ENCODE measurements around the gene MESP2.

MESP2 gene

DNA sequence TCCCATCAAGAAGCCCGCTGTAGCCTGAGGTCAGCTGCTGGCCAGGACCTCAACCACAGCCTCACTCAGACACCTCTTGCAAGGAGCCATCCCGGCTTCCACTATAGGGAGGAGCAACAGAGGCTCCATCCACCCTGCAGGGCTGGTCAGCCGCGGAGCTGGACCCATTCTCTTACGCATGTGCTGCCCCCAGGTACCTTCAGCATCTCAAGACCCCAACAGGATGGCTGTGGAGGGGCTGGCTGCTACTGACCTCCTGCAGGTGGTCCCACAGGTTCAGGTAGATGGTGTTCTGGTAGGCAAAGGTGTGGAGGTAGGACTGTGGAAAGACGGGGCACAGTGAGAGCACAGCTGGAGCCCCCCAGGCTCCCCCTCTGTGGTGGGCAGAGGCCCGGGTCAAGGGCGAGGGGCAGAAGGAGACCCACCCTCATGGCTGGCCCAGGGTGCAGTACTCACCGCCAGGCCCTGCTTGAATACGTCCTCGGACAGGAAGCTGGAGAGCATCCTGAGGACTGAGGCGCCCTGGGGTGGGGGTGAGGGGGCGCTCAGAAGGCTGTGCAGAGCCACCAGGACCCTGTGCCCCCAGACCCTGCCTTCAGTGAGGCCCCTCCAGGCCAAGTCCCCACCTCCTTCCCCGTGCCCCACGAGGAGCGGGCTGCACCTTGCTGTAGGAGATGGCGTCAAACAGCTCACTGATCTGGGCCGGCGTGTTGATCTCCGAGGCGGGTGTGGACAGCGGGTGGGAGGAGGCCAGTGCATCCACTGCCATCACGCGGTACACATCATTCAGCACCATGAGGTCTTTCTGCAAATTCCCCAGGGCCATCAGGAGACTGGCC lies 27.1 kb downstream of the MESP2 start:
- DNase-seq (ENCODE audit: low read depth, low spot score), result no peak
- no peak overlapping the region for H3K4me3 ChIP-seq (ENCODE audit: insufficient read length, low read depth)
- no peaks in the 10 kb centered on the region for H3K27me3 ChIP-seq (ENCODE audit: insufficient read depth, insufficient read length)
- H3K36me3 ChIP-seq (ENCODE audit: insufficient read depth, insufficient read length, low read length), result peaks cover 6% of the 10 kb centered on the region
- H3K4me1 ChIP-seq (ENCODE audit: insufficient read depth, insufficient read length), result peaks cover 26% of the 10 kb centered on the region
- TF ChIP-seq ZNF274 (IDR thresholded peaks at IDR 0.05; ENCODE audit: low read depth, low read length) (no peak), SUZ12 (IDR thresholded peaks at IDR 0.05; ENCODE audit: extremely low read depth, insufficient read depth, insufficient read length) (no peak), YY1 (IDR thresholded peaks at IDR 0.05; ENCODE audit: insufficient read depth, insufficient read length) (no peak)
- H3K9me3 ChIP-seq (ENCODE audit: insufficient read depth, low read length), result no peaks in the 10 kb centered on the region
- H3K9ac ChIP-seq (ENCODE audit: insufficient read length, low read depth), result peak overlapping the region; percentile 26

DNA sequence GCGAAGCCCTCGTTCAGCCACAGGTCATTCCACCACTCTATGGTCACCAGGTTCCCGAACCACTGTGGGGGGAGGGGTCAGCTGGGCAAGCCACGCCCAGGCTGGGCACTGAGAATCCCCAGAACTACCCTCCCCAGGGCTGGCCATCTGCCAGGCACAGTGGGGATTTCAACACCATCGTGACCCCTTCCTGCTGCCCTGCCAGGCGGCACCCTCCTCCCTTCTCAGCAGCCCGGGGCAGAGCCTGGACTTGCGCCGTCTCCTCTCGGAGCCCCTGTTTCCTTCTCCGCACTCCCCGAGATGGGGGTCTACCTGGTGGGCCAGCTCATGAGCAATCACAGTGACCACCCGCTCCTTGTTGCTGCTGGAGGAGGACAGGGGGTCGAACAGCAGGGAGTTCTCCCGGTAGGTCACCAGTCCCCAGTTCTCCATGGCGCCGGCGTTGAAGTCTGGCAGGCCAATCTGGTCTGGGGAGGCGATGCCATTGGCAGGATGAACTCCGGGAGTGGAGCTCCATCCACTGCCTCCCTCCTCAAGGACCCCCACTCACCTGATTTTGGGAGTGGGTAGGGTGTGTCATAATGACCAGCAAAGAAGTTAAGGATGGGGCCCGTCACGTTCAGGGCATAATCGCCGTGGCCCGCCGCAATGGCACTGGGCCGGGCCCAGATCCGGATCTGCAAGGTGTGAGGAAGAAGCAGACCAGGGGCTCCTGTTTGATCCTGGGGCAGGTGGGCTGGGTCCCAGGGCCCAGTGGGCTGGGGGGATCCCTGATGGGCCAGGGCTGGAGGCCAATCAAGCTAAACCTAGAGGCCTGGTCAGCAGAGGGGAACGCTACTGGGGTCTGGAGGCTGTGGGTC lies 28.0 kb downstream of the MESP2 start:
- peaks cover 3% of the 10 kb centered on the region for H3K36me3 ChIP-seq (ENCODE audit: insufficient read depth, insufficient read length, low read length)
- no peak overlapping the region for H3K9ac ChIP-seq (ENCODE audit: insufficient read length, low read depth)
- H3K9me3 ChIP-seq (ENCODE audit: insufficient read depth, low read length), result no peaks in the 10 kb centered on the region
- no peaks in the 10 kb centered on the region for H3K27me3 ChIP-seq (ENCODE audit: insufficient read depth, insufficient read length)
- TF ChIP-seq YY1 (IDR thresholded peaks at IDR 0.05; ENCODE audit: insufficient read depth, insufficient read length) (no peak), ZNF274 (IDR thresholded peaks at IDR 0.05; ENCODE audit: low read depth, low read length) (no peak), SUZ12 (IDR thresholded peaks at IDR 0.05; ENCODE audit: extremely low read depth, insufficient read depth, insufficient read length) (no peak)
- DNase-seq (ENCODE audit: low read depth, low spot score), result no peak
- peaks cover 30% of the 10 kb centered on the region for H3K4me1 ChIP-seq (ENCODE audit: insufficient read depth, insufficient read length)
- H3K4me3 ChIP-seq (ENCODE audit: insufficient read length, low read depth), result no peak overlapping the region

GRCh38 chr15:89805241-89806209 lies 29.4 kb downstream of the MESP2 start:
- no peak overlapping the region for H3K4me3 ChIP-seq (ENCODE audit: insufficient read length, low read depth)
- peaks cover 33% of the 10 kb centered on the region for H3K4me1 ChIP-seq (ENCODE audit: insufficient read depth, insufficient read length)
- no peak overlapping the region for H3K9ac ChIP-seq (ENCODE audit: insufficient read length, low read depth)
- H3K9me3 ChIP-seq (ENCODE audit: insufficient read depth, low read length), result no peaks in the 10 kb centered on the region
- DNase-seq (ENCODE audit: low read depth, low spot score), result no peak
- H3K36me3 ChIP-seq (ENCODE audit: insufficient read depth, insufficient read length, low read length), result peaks cover 3% of the 10 kb centered on the region
- H3K27me3 ChIP-seq (ENCODE audit: insufficient read depth, insufficient read length), result no peaks in the 10 kb centered on the region
- TF ChIP-seq YY1 (IDR thresholded peaks at IDR 0.05; ENCODE audit: insufficient read depth, insufficient read length) (no peak), SUZ12 (IDR thresholded peaks at IDR 0.05; ENCODE audit: extremely low read depth, insufficient read depth, insufficient read length) (no peak), ZNF274 (IDR thresholded peaks at IDR 0.05; ENCODE audit: low read depth, low read length) (no peak)

DNA sequence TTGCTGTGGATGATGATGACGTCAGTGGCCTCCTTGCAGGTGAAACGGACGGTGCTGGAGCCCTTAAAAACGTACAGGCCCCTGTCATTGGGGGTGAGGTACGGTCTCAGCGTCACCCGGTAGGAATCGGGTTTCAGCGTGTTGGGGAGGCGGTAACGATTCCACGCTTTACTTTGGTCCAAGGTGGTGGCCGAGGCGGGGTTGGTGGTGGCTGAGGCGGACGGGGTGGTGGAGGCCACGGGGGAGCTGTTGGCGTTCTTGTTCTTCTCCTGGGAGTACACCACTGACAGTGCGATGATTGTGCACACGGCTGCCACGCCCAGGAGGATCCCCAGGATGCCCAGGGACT lies 30.1 kb downstream of the MESP2 start:
- Histone ChIP-seq H3K4me1 (ENCODE audit: insufficient read depth, insufficient read length) (peaks cover 37% of the 10 kb centered on the region), H3K36me3 (ENCODE audit: insufficient read depth, insufficient read length, low read length) (peaks cover 3% of the 10 kb centered on the region), H3K27me3 (ENCODE audit: insufficient read depth, insufficient read length) (no peaks in the 10 kb centered on the region), H3K9ac (ENCODE audit: insufficient read length, low read depth) (no peak overlapping the region), H3K9me3 (ENCODE audit: insufficient read depth, low read length) (no peaks in the 10 kb centered on the region), H3K4me3 (ENCODE audit: insufficient read length, low read depth) (no peak overlapping the region)
- TF ChIP-seq YY1 (IDR thresholded peaks at IDR 0.05; ENCODE audit: insufficient read depth, insufficient read length) (no peak), ZNF274 (IDR thresholded peaks at IDR 0.05; ENCODE audit: low read depth, low read length) (no peak), SUZ12 (IDR thresholded peaks at IDR 0.05; ENCODE audit: extremely low read depth, insufficient read depth, insufficient read length) (no peak)
- DNase-seq (ENCODE audit: low read depth, low spot score), result no peak

DNA sequence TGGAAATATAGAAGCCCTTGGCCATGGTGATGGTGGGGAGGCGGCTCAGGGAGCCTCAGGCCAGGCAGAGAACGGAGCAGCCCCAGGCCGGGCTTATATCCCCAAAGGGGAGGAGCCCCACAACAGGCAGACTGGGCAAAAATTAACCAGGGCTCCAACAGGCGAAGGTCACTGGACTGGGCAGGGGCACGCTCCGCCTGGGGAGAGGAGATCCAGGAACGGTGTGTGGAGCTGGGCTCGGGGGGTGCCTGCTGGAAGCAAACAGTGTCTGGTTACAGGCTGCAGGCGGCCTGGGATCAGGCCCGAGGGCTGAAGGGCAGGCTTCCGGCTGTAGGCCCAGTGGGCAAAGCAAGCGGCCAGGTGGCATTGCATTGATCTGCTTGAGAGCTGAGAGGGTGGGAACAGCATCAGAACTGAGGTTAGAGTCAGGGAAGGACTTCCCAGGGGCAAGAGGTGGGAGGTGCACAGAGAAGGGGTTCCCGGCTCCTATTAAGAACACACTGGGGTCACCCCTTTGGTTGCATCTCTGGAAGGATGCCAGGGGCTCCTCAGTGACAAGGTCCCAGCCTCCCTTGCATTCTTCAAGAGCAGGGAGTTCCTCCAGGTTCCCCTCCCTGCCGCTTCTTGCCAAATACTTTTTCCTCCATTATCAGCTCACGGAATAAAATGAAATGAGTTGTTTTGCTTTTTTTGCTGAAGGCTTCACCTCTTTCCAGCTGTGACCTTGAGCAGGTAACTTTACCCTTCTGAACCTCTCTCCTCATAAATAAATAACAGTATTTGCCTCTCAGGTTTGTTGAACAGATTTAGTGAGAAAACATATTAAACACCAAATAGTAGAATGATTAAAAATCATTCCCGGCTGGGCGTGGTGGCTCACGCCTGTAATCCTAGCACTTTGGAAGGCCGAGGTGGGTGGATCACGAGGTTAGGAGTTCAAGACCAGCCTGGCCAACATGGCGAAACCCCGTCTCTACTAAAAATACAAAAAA lies 30.7 kb downstream of the MESP2 start:
- Histone ChIP-seq H3K9me3 (ENCODE audit: insufficient read depth, low read length) (no peaks in the 10 kb centered on the region), H3K27me3 (ENCODE audit: insufficient read depth, insufficient read length) (no peaks in the 10 kb centered on the region), H3K4me3 (ENCODE audit: insufficient read length, low read depth) (no peak overlapping the region), H3K4me1 (ENCODE audit: insufficient read depth, insufficient read length) (peaks cover 37% of the 10 kb centered on the region), H3K9ac (ENCODE audit: insufficient read length, low read depth) (no peak overlapping the region), H3K36me3 (ENCODE audit: insufficient read depth, insufficient read length, low read length) (peaks cover 3% of the 10 kb centered on the region)
- TF ChIP-seq SUZ12 (IDR thresholded peaks at IDR 0.05; ENCODE audit: extremely low read depth, insufficient read depth, insufficient read length) (no peak), YY1 (IDR thresholded peaks at IDR 0.05; ENCODE audit: insufficient read depth, insufficient read length) (no peak)
- no peak for DNase-seq (ENCODE audit: low read depth, low spot score)

DNA sequence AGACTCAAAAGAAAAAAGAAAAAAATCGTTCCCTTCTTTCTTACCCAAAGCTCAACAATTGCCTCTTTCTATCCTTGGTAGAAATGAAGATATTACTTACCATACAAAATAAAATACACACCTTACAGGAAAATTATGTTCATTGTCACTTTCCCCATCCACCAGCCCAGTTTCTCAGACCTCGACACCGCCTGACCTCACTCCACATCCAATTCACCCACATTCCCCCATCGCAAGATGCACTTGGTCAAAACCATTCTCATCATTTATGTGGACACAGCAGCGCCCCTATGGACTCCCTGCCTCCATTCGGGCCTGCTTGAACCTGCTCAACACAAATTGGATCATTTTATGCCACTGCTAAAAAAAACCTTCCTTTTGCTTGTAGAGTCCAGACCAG lies 31.6 kb downstream of the MESP2 start:
- TF ChIP-seq YY1 (IDR thresholded peaks at IDR 0.05; ENCODE audit: insufficient read depth, insufficient read length) (no peak), ZNF274 (IDR thresholded peaks at IDR 0.05; ENCODE audit: low read depth, low read length) (no peak), SUZ12 (IDR thresholded peaks at IDR 0.05; ENCODE audit: extremely low read depth, insufficient read depth, insufficient read length) (no peak)
- Histone ChIP-seq H3K9ac (ENCODE audit: insufficient read length, low read depth) (peak overlapping the region; percentile 6), H3K27me3 (ENCODE audit: insufficient read depth, insufficient read length) (no peaks in the 10 kb centered on the region), H3K36me3 (ENCODE audit: insufficient read depth, insufficient read length, low read length) (peaks cover 3% of the 10 kb centered on the region), H3K4me3 (ENCODE audit: insufficient read length, low read depth) (no peak overlapping the region), H3K4me1 (ENCODE audit: insufficient read depth, insufficient read length) (peaks cover 33% of the 10 kb centered on the region), H3K9me3 (ENCODE audit: insufficient read depth, low read length) (no peaks in the 10 kb centered on the region)
- DNase-seq (ENCODE audit: low read depth, low spot score), result no peak

Data from NT2/D1 (cell line).